Measurements from ENCODE around the gene SEC61G.

SEC61G gene

DNA sequence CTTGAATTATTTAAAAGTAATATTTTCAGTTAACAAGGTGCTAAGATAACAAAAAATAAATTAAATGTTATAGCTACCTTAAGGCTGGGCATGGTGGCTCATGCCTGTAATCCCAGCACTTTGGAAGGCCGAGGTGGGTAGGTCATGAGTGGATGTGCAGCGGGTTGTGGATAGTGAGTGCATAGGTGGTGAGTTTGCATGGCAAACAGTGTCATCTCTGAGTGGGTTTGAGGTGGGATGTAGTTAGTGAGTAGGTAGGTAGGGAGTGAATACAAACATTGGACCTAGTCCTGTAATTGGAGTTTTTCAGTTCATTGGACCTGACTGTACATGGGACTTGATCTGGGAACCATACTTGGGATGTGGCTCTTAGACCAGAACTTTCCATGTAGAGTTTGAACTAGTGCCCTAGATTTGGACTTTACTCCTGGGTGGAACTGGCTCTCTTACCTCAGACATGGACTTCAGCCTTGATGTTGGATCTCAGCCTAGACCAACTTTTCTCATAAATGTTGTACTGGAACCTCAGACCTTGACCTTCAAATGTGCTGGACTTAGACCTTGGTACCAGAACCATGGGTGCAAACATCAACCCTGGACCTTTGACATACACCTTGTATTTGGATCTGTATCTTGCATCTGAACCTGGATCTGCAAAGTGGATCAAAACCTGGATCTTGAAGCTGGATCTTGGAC, 47.0 kb downstream of the SEC61G start:
- no peak for DNase-seq (ENCODE audit: low read depth)
- H3K4me3 ChIP-seq (ENCODE audit: low read length) = no peak overlapping the region
- TF ChIP-seq, protein P1, sequence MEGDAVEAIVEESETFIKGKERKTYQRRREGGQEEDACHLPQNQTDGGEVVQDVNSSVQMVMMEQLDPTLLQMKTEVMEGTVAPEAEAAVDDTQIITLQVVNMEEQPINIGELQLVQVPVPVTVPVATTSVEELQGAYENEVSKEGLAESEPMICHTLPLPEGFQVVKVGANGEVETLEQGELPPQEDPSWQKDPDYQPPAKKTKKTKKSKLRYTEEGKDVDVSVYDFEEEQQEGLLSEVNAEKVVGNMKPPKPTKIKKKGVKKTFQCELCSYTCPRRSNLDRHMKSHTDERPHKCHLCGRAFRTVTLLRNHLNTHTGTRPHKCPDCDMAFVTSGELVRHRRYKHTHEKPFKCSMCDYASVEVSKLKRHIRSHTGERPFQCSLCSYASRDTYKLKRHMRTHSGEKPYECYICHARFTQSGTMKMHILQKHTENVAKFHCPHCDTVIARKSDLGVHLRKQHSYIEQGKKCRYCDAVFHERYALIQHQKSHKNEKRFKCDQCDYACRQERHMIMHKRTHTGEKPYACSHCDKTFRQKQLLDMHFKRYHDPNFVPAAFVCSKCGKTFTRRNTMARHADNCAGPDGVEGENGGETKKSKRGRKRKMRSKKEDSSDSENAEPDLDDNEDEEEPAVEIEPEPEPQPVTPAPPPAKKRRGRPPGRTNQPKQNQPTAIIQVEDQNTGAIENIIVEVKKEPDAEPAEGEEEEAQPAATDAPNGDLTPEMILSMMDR (conservative IDR thresholded peaks at IDR 0.05; ENCODE audit: low read length) = no peak

- H3K4me3 ChIP-seq (ENCODE audit: low read length) = no peak overlapping the region
- no peak for DNase-seq (ENCODE audit: low read depth)
- TF ChIP-seq, protein P1 (conservative IDR thresholded peaks at IDR 0.05; ENCODE audit: low read length) = no peak
Observed at GRCh38 chr7:54709283-54709682, 49.7 kb downstream of the SEC61G start.

DNA sequence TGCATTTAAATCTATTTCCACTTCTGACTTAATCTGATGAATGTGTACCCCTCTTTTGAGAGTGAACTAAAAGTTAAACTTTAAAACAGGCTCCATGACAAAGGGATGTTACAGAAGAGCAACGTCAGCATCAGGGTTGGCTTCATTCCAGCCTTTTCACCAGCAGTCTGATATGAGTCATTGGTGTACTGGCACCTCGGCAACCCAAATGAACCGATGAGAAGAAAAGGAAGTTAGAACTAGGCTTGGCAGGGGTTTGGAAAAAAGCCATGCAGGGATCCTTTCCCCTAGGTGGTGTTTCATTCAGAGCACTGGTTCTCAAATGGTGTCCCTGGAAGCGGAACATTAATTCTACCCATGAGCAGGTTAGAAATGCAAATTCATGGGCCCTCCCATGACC, 53.6 kb downstream of the SEC61G start:
- peak; percentile 42 for DNase-seq (ENCODE audit: low read depth)
- TF ChIP-seq, protein P1 (conservative IDR thresholded peaks at IDR 0.05; ENCODE audit: low read length) = no peak
- H3K4me3 ChIP-seq (ENCODE audit: low read length) = no peak overlapping the region

GRCh38 chr7:54704851-54705250, 54.2 kb downstream of the SEC61G start:
- no peak for DNase-seq (ENCODE audit: low read depth)
- H3K4me3 ChIP-seq (ENCODE audit: low read length) = no peak overlapping the region
- TF ChIP-seq, protein P1 (conservative IDR thresholded peaks at IDR 0.05; ENCODE audit: low read length) = no peak
